HepG2 (cell line): Measurements from ENCODE around the gene NOBOX. TPM values are rescaled to one million over a fixed set of nuclear protein-coding genes. Genes with fewer than 3 reads are reported as not detected.

Experiments
- ATAC-seq: fragments of 200-7000 bp; cut with Tn5 transposase; 3 replicates; pipeline ENCODE4 v1.9.1; 2020; ENCODE audit warnings: mild to moderate bottlenecking, moderate library complexity
- BruUV-seq: library from RNA; stranded (reverse); fragments of 400-500 nt; replicated peaks from 2 replicates; lab custom pipeline; 2021; lab: Mats Ljungman, UMichigan
- CTCF ChIA-PET: fragments of 300-600 bp; formaldehyde crosslinking; extraction: SDS; loops from one replicate; lab custom pipeline; 2021; ENCODE audit warnings: low total read pairs, inconsistent platforms, low intra/inter-chr PET ratio; lab: Yijun Ruan, JAX
- POLR2A ChIA-PET: fragments of 350-600 bp; sonication (Branson Sonifier 250); formaldehyde crosslinking; loops from one replicate; lab custom pipeline; 2020; ENCODE audit warnings: antibody characterized with exemption, inconsistent platforms; lab: Yijun Ruan, JAX
- DNase-seq: peaks from one replicate; pipeline ENCODE4 v3.0.0-alpha.2; 2015; ENCODE audit warnings: low spot score
- FAIRE-seq: peaks from 3 replicates; lab custom pipeline; 2011; peaks lifted over from hg19 to GRCh38; lab: Jason Lieb, UNC
- H2AFZ ChIP-seq: one replicate; pipeline ENCODE4 v1.6.1; 2011; ENCODE audit warnings: low read length, inconsistent platforms
- H3K27ac ChIP-seq: fragments of 300-600 bp; 3 replicates; pipeline ENCODE4 v1.8.0; 2011; ENCODE audit warnings: mixed run types, mild to moderate bottlenecking, mixed read lengths, low read length, inconsistent platforms; ENCODE audit not compliant: insufficient read depth; ENCODE audit errors: extremely low read length
- H3K27me3 ChIP-seq, 2 experiments: fragments of 200-600 bp in 1 of 2; 2 replicates in 1 of 2; 3 replicates in 1 of 2; pipeline versions ENCODE4 v1.6.0 to v1.8.0; 2011; ENCODE audit warnings: low read length in 2 of 2, mild to moderate bottlenecking in 2 of 2, moderate library complexity in 2 of 2, inconsistent platforms in 1 of 2; ENCODE audit not compliant: insufficient read depth in 2 of 2, control insufficient read depth in 1 of 2
- H3K36me3 ChIP-seq, 2 experiments: fragments of 200-600 bp in 1 of 2; replicated peaks in 1 of 2; 2 replicates in 1 of 2; 3 replicates in 1 of 2; pipeline versions ENCODE4 v1.5.1 to v1.8.0; 2011; ENCODE audit warnings: low read length in 2 of 2, inconsistent platforms in 1 of 2; ENCODE audit not compliant: insufficient read depth in 2 of 2, control insufficient read depth in 1 of 2
- H3K4me1 ChIP-seq: 2 replicates; pipeline ENCODE4 v1.5.1; 2012; ENCODE audit warnings: low read length, inconsistent platforms; ENCODE audit not compliant: insufficient read depth
- H3K4me2 ChIP-seq: 2 replicates; pipeline ENCODE4 v1.6.0; 2011; ENCODE audit warnings: low read depth, low read length, inconsistent platforms
- H3K4me3 ChIP-seq, 3 experiments: fragments of 200-600 bp in 1 of 3; sonication (generic), shearing (Covaris generic) in 1 of 3; replicated peaks in 1 of 3; 2 replicates each; pipeline ENCODE4 v1.5.1; 2011 to 2016; ENCODE audit warnings: low read length in 3 of 3, inconsistent platforms in 2 of 3, low read depth in 2 of 3, mild to moderate bottlenecking in 2 of 3, control low read depth in 1 of 3, mixed read lengths in 1 of 3; ENCODE audit not compliant: insufficient read depth in 1 of 3
- H3K79me2 ChIP-seq: one replicate; pipeline ENCODE4 v1.6.1; 2011; ENCODE audit warnings: low read length, inconsistent platforms; ENCODE audit not compliant: insufficient read depth
- H3K9ac ChIP-seq: 2 replicates; pipeline ENCODE4 v1.6.0; 2011; ENCODE audit warnings: mild to moderate bottlenecking, low read depth, low read length, inconsistent platforms; ENCODE audit not compliant: insufficient read depth
- H3K9me3 ChIP-seq: 2 replicates; pipeline ENCODE4 v1.5.1; 2012; ENCODE audit warnings: mild to moderate bottlenecking, low read length
- H4K20me1 ChIP-seq: 2 replicates; pipeline ENCODE4 v1.6.0; 2011; ENCODE audit warnings: inconsistent platforms, mild to moderate bottlenecking, low read length, moderate library complexity; ENCODE audit not compliant: insufficient read depth
- HNRNPK ChIP-seq: fragments of 200-400 bp; formaldehyde crosslinking; IDR thresholded peaks from 2 replicates; pipeline ENCODE4 v1.6.1; 2018; ENCODE audit warnings: low read length, low read depth, moderate library complexity, mild to moderate bottlenecking; ENCODE audit not compliant: poor library complexity, severe bottlenecking
- IKZF4 ChIP-seq: sonication (generic); formaldehyde crosslinking; IDR thresholded peaks from 2 replicates; pipeline ENCODE4 v1.5.1; 2020; ENCODE audit warnings: borderline replicate concordance, mild to moderate bottlenecking, low read depth, missing genetic modification reagents; ENCODE audit errors: not compliant biosample characterization
- SMAD9 ChIP-seq: sonication (generic); formaldehyde crosslinking; IDR thresholded peaks from 2 replicates; pipeline ENCODE4 v1.5.1; 2020; ENCODE audit warnings: mild to moderate bottlenecking, missing genetic modification reagents
- SP140L ChIP-seq: sonication (generic); formaldehyde crosslinking; IDR thresholded peaks from 2 replicates; pipeline ENCODE4 v1.4.0; 2020; ENCODE audit warnings: missing genetic modification reagents, borderline replicate concordance
- TCF7 ChIP-seq: sonication (generic); IDR thresholded peaks from 2 replicates; pipeline ENCODE4 v1.6.1; 2016; ENCODE audit warnings: antibody characterized with exemption, low read depth
- ZFP36 ChIP-seq: fragments of 150-350 bp; IDR thresholded peaks from 2 replicates; pipeline ENCODE4 v1.6.1; 2018; ENCODE audit warnings: borderline replicate concordance, low read length, low read depth; ENCODE audit not compliant: partially characterized antibody
- ZNF34 ChIP-seq: sonication (generic); formaldehyde crosslinking; IDR thresholded peaks from 2 replicates; pipeline ENCODE4 v1.4.0; 2020; ENCODE audit warnings: mild to moderate bottlenecking, missing genetic modification reagents, borderline replicate concordance
- ZNF446 ChIP-seq: sonication (generic); formaldehyde crosslinking; IDR thresholded peaks from 2 replicates; pipeline ENCODE4 v1.5.0; 2020; ENCODE audit warnings: mild to moderate bottlenecking, missing genetic modification reagents
- ZNF496 ChIP-seq: sonication (generic); formaldehyde crosslinking; IDR thresholded peaks from 2 replicates; pipeline ENCODE4 v1.8.1; 2023; ENCODE audit warnings: mild to moderate bottlenecking, moderate library complexity, missing genetic modification reagents; ENCODE audit not compliant: insufficient replicate concordance
- ZNF740 ChIP-seq: sonication (generic); formaldehyde crosslinking; IDR thresholded peaks from 2 replicates; pipeline ENCODE4 v1.4.0; 2020; ENCODE audit warnings: missing genetic modification reagents
- WGBS: methylation state at CpG from one replicate; pipeline ENCODE4 v1.1.6; 2017; ENCODE audit warnings: low lambda C conversion rate; 5-methylcytosine and 5-hydroxymethylcytosine counted together
- in situ Hi-C: cut with HindIII; loops from 2 replicates; pipeline ENCODE4 v1.10.0; 2017; ENCODE audit warnings: low pct_unique_long_range_greater_than_20kb; ENCODE audit not compliant: extremely low pct_ligation_motif_present
- intact Hi-C: fragments of 100-400 bp; cut with micrococcal nuclease; formaldehyde crosslinking; loops from one replicate; pipeline ENCODE4 v1.10.0; 2022; ENCODE audit not compliant: unreplicated experiment
- polyA plus RNA-seq, 8 experiments: library from polyadenylated mRNA; depleted of rRNA in 3 of 8; stranded (reverse) in 7 of 8; unstranded in 1 of 8; fragments of >200 nt; fragmentation: Illumina TruSeq in 4 of 8; extraction: Trizol in 4 of 8; gene quantifications; 2 replicates each; pipeline versions ENCODE4 v1.2.1 to v1.2.3, GENCODE V29; 2011 to 2016; ENCODE audit warnings: low read depth in 4 of 8, missing spikeins in 1 of 8, mixed read lengths in 1 of 8; ENCODE audit not compliant: insufficient read depth in 1 of 8
- total RNA-seq, 5 experiments: library from RNA; depleted of rRNA; stranded (reverse); fragments of >200 nt; fragmentation: Illumina TruSeq; extraction: Trizol; gene quantifications; 2 replicates each; pipeline ENCODE4 v1.2.3, GENCODE V29; 2016; ENCODE audit warnings: low read depth in 1 of 5
- TF ChIP-seq, protein P1 (sequence below), 2 experiments: sonication (generic) in 1 of 2; formaldehyde crosslinking in 1 of 2; IDR thresholded peaks; 2 replicates each; pipeline versions ENCODE4 v1.4.0 to v1.6.1; 2016 to 2020; ENCODE audit warnings: borderline replicate concordance in 1 of 2, low read depth in 1 of 2, mild to moderate bottlenecking in 1 of 2, missing genetic modification reagents in 1 of 2
- TF ChIP-seq, protein P2 (sequence below): sonication (generic); formaldehyde crosslinking; IDR thresholded peaks from 2 replicates; pipeline ENCODE4 v1.4.0; 2020; ENCODE audit warnings: missing genetic modification reagents, borderline replicate concordance

NOBOX gene
- total and polyA plus RNA-seq, 2 of the 13 experiments (the other 11 are each of a cell fraction or from before 2014, with no cell fraction given): not detected

DNA sequence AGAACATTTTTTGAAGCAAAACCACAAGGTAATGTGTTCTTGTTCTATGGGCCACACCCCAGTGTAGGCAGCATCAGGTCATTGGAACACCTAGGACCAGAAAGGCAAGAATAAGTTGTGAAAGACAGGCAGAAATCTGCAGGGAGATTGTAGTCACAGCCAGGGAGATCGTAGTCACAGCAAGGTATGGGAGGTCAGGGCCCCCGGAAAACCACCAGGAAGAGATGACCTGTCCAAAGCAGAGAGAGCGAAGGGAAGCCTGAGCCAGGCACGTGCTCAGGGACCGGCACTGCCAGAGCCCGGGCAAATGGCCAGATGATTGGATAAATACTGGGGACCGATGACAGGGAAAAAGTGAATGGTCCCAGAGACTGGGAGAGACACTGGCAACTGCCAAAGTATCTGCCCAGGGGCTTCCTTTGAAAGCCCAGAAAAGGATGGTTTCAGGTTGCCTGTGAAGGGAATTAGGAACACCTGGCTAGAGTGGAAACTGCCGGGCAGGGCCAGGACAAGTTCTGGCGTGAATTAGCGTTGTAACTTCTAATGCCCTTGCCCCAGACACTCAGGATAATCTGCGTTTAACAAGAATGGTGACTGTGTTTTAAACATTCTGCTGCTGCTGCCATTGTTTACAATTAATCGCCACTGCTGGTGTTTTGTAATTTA is 3.9 kb upstream of the NOBOX start:
- intact Hi-C loops: no loop called here
- TF ChIP-seq, protein P1, sequence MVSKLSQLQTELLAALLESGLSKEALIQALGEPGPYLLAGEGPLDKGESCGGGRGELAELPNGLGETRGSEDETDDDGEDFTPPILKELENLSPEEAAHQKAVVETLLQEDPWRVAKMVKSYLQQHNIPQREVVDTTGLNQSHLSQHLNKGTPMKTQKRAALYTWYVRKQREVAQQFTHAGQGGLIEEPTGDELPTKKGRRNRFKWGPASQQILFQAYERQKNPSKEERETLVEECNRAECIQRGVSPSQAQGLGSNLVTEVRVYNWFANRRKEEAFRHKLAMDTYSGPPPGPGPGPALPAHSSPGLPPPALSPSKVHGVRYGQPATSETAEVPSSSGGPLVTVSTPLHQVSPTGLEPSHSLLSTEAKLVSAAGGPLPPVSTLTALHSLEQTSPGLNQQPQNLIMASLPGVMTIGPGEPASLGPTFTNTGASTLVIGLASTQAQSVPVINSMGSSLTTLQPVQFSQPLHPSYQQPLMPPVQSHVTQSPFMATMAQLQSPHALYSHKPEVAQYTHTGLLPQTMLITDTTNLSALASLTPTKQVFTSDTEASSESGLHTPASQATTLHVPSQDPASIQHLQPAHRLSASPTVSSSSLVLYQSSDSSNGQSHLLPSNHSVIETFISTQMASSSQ (IDR thresholded peaks at IDR 0.05; ENCODE audit: low read depth): no peak
- TF ChIP-seq, protein P1 (CRISPR knock-in tag; IDR thresholded peaks at IDR 0.05; ENCODE audit: borderline replicate concordance): no peak
- TF ChIP-seq TCF7: no peak
- no peak for TF ChIP-seq HNRNPK
- TF ChIP-seq, protein P2, sequence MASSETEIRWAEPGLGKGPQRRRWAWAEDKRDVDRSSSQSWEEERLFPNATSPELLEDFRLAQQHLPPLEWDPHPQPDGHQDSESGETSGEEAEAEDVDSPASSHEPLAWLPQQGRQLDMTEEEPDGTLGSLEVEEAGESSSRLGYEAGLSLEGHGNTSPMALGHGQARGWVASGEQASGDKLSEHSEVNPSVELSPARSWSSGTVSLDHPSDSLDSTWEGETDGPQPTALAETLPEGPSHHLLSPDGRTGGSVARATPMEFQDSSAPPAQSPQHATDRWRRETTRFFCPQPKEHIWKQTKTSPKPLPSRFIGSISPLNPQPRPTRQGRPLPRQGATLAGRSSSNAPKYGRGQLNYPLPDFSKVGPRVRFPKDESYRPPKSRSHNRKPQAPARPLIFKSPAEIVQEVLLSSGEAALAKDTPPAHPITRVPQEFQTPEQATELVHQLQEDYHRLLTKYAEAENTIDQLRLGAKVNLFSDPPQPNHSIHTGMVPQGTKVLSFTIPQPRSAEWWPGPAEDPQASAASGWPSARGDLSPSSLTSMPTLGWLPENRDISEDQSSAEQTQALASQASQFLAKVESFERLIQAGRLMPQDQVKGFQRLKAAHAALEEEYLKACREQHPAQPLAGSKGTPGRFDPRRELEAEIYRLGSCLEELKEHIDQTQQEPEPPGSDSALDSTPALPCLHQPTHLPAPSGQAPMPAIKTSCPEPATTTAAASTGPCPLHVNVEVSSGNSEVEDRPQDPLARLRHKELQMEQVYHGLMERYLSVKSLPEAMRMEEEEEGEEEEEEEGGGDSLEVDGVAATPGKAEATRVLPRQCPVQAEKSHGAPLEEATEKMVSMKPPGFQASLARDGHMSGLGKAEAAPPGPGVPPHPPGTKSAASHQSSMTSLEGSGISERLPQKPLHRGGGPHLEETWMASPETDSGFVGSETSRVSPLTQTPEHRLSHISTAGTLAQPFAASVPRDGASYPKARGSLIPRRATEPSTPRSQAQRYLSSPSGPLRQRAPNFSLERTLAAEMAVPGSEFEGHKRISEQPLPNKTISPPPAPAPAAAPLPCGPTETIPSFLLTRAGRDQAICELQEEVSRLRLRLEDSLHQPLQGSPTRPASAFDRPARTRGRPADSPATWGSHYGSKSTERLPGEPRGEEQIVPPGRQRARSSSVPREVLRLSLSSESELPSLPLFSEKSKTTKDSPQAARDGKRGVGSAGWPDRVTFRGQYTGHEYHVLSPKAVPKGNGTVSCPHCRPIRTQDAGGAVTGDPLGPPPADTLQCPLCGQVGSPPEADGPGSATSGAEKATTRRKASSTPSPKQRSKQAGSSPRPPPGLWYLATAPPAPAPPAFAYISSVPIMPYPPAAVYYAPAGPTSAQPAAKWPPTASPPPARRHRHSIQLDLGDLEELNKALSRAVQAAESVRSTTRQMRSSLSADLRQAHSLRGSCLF (CRISPR knock-in tag): no peak
- no peak for TF ChIP-seq ZNF496 (CRISPR knock-in tag)
- TF ChIP-seq ZNF446: no peak
- no peak for TF ChIP-seq ZFP36
- no peak for TF ChIP-seq SP140L (CRISPR knock-in tag)
- no peak for TF ChIP-seq SMAD9 (CRISPR knock-in tag)
- no peak for TF ChIP-seq ZNF34
- TF ChIP-seq IKZF4 (CRISPR knock-in tag): no peak
- TF ChIP-seq ZNF740 (CRISPR knock-in tag): no peak

More for the DNA sequence above, 3.9 kb upstream of the NOBOX start:
- DNase-seq (no peak), ATAC-seq (no peak), FAIRE-seq (no peak)
- ChIA-PET POLR2A (no interaction called here), CTCF (no interaction called here)
- Histone ChIP-seq H3K9me3 (no peaks in the 10 kb centered on the region), H4K20me1 (no peaks in the 10 kb centered on the region), H3K4me2 (no peak overlapping the region), H3K27me3 (peaks cover 0 to 10% of the 10 kb centered on the region in 2 experiments; a peak in 3 of 5 replicates), H3K27ac (no peak overlapping the region), H3K36me3 (no peaks in the 10 kb centered on the region), H2AFZ (no peak overlapping the region), H3K79me2 (no peaks in the 10 kb centered on the region), H3K4me3 (no peak overlapping the region), H3K4me1 (no peaks in the 10 kb centered on the region), H3K9ac (no peak overlapping the region)
- no TSS peak for BruUV-seq
- 10% methylated on average over 12 of the region's 12 CpGs for whole genome bisulfite sequencing
- in situ Hi-C loops: no loop called here
